Mesendoderm (in vitro differentiated cells): ENCODE measurements around the gene AGAP1.

ENCODE experiments used
- DNase-seq: peaks from one replicate; pipeline ENCODE4 v3.0.0; 2013
- H2AK5ac ChIP-seq: 2 replicates; pipeline ENCODE4 v1.6.1; 2013; ENCODE audit warnings: low read length, inconsistent platforms
- H2BK120ac ChIP-seq: 2 replicates; pipeline ENCODE4 v1.6.1; 2013; ENCODE audit warnings: low read depth, mild to moderate bottlenecking, low read length, moderate library complexity, mixed read lengths
- H2BK15ac ChIP-seq: replicated peaks from 2 replicates; pipeline ENCODE4 v1.6.1; 2013; ENCODE audit warnings: low read depth, mild to moderate bottlenecking, moderate library complexity
- H2BK5ac ChIP-seq: 2 replicates; pipeline ENCODE4 v1.6.1; 2013; ENCODE audit warnings: low read length, inconsistent platforms
- H3K18ac ChIP-seq: 2 replicates; pipeline ENCODE4 v1.6.1; 2013; ENCODE audit warnings: mild to moderate bottlenecking, low read length, mixed read lengths
- H3K23ac ChIP-seq: one replicate; pipeline ENCODE4 v1.6.1; 2013; ENCODE audit warnings: low read length
- H3K27ac ChIP-seq: 2 replicates; pipeline ENCODE4 v1.5.1; 2013; ENCODE audit warnings: low read depth, mild to moderate bottlenecking, inconsistent platforms, low read length, moderate library complexity
- H3K27me3 ChIP-seq: 2 replicates; pipeline ENCODE4 v1.6.1; 2013; ENCODE audit warnings: low read length, control low read depth, mild to moderate bottlenecking, inconsistent platforms; ENCODE audit not compliant: insufficient read depth, poor library complexity
- H3K36me3 ChIP-seq: 2 replicates; pipeline ENCODE4 v1.6.1; 2013; ENCODE audit warnings: low read length, inconsistent platforms; ENCODE audit not compliant: control insufficient read depth, insufficient read depth
- H3K4ac ChIP-seq: one replicate; pipeline ENCODE4 v1.6.1; 2013; ENCODE audit warnings: low read depth, mild to moderate bottlenecking, low read length, moderate library complexity
- H3K4me1 ChIP-seq: 2 replicates; pipeline ENCODE4 v1.6.1; 2013; ENCODE audit warnings: low read depth, low read length, inconsistent platforms; ENCODE audit not compliant: control insufficient read depth
- H3K4me2 ChIP-seq: 2 replicates; pipeline ENCODE4 v1.6.1; 2013; ENCODE audit warnings: low read length
- H3K4me3 ChIP-seq: 2 replicates; pipeline ENCODE4 v1.5.1; 2013; ENCODE audit warnings: mild to moderate bottlenecking, low read length
- H3K56ac ChIP-seq: one replicate; pipeline ENCODE4 v1.6.1; 2013; ENCODE audit warnings: low read length
- H3K79me1 ChIP-seq: 2 replicates; pipeline ENCODE4 v1.6.1; 2013; ENCODE audit warnings: low read length, inconsistent platforms
- H3K79me2 ChIP-seq: 2 replicates; pipeline ENCODE4 v1.6.1; 2013; ENCODE audit warnings: mild to moderate bottlenecking, low read length; ENCODE audit not compliant: control insufficient read depth, insufficient read depth
- H3K9ac ChIP-seq: 2 replicates; pipeline ENCODE4 v1.6.1; 2013; ENCODE audit warnings: low read length, inconsistent platforms
- H4K5ac ChIP-seq: one replicate; pipeline ENCODE4 v1.6.1; 2013; ENCODE audit warnings: low read length
- H4K8ac ChIP-seq: one replicate; pipeline ENCODE4 v1.6.1; 2013; ENCODE audit warnings: low read depth, mild to moderate bottlenecking, control low read depth, low read length, moderate library complexity
- WGBS: extraction: QIAGEN DNeasy Blood & Tissue Kit; methylation state at CpG from one replicate; pipeline ENCODE4 v1.1.7; 2013; ENCODE audit warnings: low lambda C conversion rate, missing lambda C conversion rate; ENCODE audit not compliant: insufficient coverage; ENCODE audit errors: extremely low coverage; 5-methylcytosine and 5-hydroxymethylcytosine counted together

Gene AGAP1

DNA sequence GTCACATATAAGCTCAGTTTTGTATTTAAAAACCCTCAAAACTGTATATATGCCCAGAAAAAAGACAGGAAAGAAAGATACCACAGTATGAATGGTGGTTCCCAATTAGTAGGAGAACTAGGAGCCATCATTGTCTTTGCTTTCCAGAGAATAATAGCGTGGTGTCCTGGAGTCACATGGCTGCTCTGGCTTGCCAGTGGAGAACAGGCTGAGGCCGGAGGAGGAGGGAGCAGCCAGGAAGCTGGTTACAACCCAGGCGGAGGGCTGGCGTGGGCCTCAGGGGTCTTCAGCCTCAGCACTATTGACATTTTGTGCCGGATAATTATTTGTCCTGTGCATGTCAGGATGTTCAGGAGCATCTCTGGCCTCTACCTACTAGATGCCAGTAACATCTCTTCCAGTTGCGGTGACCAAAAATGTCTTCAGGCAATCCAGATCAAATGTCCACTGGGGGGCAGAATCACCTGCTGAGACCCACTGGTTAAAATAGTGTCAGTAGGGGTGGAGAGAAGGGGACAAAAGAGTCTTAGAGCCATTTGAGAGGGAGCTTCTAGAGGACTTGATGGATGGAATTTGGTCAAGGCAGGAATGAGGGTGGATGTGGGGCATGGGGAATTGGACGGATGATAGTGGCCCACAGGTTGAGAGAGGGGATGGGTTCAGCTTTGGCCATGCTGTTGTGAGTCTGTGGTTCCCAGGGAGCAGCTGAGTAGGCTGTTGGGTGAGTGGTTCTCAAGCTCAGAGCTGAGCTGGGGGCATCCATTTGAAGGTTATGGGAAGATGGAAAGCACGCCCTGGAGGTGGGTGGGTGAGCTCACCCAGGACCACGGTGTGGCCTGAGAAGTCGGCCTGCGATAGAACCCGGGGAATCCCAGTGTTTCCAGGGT lies 144.9 kb downstream of the AGAP1 start:
- H3K23ac ChIP-seq, result no peak overlapping the region
- no peak overlapping the region for H3K4ac ChIP-seq
- H3K4me3 ChIP-seq, result no peak overlapping the region
- DNase-seq, result peak; percentile 56
- no CpG with 5 or more reads among the region's 12 CpGs for WGBS
- no peaks in the 10 kb centered on the region for H3K36me3 ChIP-seq
- no peak overlapping the region for H4K8ac ChIP-seq
- H3K79me2 ChIP-seq, result peaks cover 2% of the 10 kb centered on the region
- H3K4me1 ChIP-seq, result no peaks in the 10 kb centered on the region
- no peak overlapping the region for H3K18ac ChIP-seq
- no peak overlapping the region for H4K5ac ChIP-seq
- H3K4me2 ChIP-seq, result no peak overlapping the region
- H2BK120ac ChIP-seq, result no peak overlapping the region
- peaks cover 12% of the 10 kb centered on the region for H3K79me1 ChIP-seq
- no peak overlapping the region for H2AK5ac ChIP-seq
- H3K56ac ChIP-seq, result no peak overlapping the region
- H2BK5ac ChIP-seq, result no peak overlapping the region
- no peak overlapping the region for H3K9ac ChIP-seq
- no peak overlapping the region for H3K27ac ChIP-seq
- H3K27me3 ChIP-seq, result no peaks in the 10 kb centered on the region
- H2BK15ac ChIP-seq, result no peak overlapping the region

DNA sequence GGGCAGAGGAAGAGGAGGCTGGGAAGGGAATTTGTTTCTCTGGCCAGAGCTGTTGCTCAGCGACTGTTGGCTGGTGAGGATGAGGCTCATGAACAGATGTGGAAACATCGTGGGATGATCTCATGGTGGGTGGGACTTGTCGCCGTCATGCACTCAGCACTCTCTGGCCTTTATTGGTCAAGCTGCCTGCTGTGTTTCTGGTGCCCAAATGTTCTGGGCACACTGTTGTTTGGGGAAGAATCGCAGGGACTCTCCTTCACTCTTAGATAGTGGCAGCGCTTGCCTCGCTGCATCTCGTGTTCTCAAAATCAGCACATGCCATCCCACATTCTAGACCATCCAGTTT lies 145.6 kb downstream of the AGAP1 start:
- Histone ChIP-seq H3K36me3 (no peaks in the 10 kb centered on the region), H4K8ac (no peak overlapping the region), H3K4me1 (no peaks in the 10 kb centered on the region), H3K27me3 (no peaks in the 10 kb centered on the region), H2BK5ac (no peak overlapping the region), H2AK5ac (no peak overlapping the region), H3K79me2 (peaks cover 4% of the 10 kb centered on the region), H3K4me2 (no peak overlapping the region), H3K4ac (no peak overlapping the region), H2BK120ac (no peak overlapping the region), H3K56ac (no peak overlapping the region), H3K23ac (no peak overlapping the region), H3K18ac (no peak overlapping the region), H3K4me3 (no peak overlapping the region), H4K5ac (no peak overlapping the region), H3K79me1 (peaks cover 14% of the 10 kb centered on the region), H2BK15ac (no peak overlapping the region), H3K27ac (no peak overlapping the region), H3K9ac (no peak overlapping the region)
- DNase-seq, result peak; percentile 70
- WGBS, result no CpG with 5 or more reads among the region's 8 CpGs

GRCh38 chr2:235639885-235640284 lies 146.0 kb downstream of the AGAP1 start:
- no peak for DNase-seq
- Histone ChIP-seq H3K4me3 (no peak overlapping the region), H3K4me1 (no peaks in the 10 kb centered on the region), H2BK5ac (no peak overlapping the region), H4K8ac (no peak overlapping the region), H4K5ac (no peak overlapping the region), H3K4ac (no peak overlapping the region), H3K56ac (no peak overlapping the region), H3K4me2 (no peak overlapping the region), H2BK15ac (no peak overlapping the region), H3K79me2 (peaks cover 6% of the 10 kb centered on the region), H3K9ac (no peak overlapping the region), H2BK120ac (no peak overlapping the region), H3K36me3 (no peaks in the 10 kb centered on the region), H3K18ac (no peak overlapping the region), H3K79me1 (peaks cover 16% of the 10 kb centered on the region), H3K23ac (no peak overlapping the region), H3K27ac (no peak overlapping the region), H2AK5ac (no peak overlapping the region), H3K27me3 (no peaks in the 10 kb centered on the region)
- WGBS, result no CpG with 5 or more reads among the region's 2 CpGs

DNA sequence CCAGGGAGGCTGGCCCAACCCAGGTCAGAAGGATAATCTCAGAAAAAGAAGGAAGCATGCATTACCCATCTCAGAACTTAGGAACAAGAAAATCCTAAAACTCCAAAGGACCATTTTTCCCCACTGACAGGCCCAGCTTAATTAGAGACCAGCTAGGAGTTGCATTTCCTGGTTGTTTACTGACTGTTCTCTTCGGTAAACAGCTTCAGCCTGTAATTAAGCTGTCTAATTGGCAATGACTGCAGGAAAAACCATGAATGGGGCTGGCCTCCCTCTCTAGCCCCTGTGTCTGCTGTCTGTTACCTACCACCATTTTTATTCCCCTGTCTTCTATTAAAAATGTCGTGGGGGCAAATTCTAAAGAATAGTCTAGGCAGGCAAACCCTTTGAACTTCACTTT lies 146.5 kb downstream of the AGAP1 start:
- no peak overlapping the region for H3K4me3 ChIP-seq
- no peak overlapping the region for H3K23ac ChIP-seq
- H2AK5ac ChIP-seq, result no peak overlapping the region
- H4K8ac ChIP-seq, result no peak overlapping the region
- H3K4me2 ChIP-seq, result no peak overlapping the region
- H2BK5ac ChIP-seq, result no peak overlapping the region
- H4K5ac ChIP-seq, result no peak overlapping the region
- H3K9ac ChIP-seq, result no peak overlapping the region
- H3K27ac ChIP-seq, result no peak overlapping the region
- H3K4ac ChIP-seq, result no peak overlapping the region
- H2BK15ac ChIP-seq, result no peak overlapping the region
- no peaks in the 10 kb centered on the region for H3K36me3 ChIP-seq
- H3K4me1 ChIP-seq, result no peaks in the 10 kb centered on the region
- H3K27me3 ChIP-seq, result no peaks in the 10 kb centered on the region
- peaks cover 7% of the 10 kb centered on the region for H3K79me2 ChIP-seq
- WGBS, result no CpG with 5 or more reads among the region's 2 CpGs
- no peak overlapping the region for H2BK120ac ChIP-seq
- no peak overlapping the region for H3K56ac ChIP-seq
- peaks cover 15% of the 10 kb centered on the region for H3K79me1 ChIP-seq
- no peak for DNase-seq
- no peak overlapping the region for H3K18ac ChIP-seq

DNA sequence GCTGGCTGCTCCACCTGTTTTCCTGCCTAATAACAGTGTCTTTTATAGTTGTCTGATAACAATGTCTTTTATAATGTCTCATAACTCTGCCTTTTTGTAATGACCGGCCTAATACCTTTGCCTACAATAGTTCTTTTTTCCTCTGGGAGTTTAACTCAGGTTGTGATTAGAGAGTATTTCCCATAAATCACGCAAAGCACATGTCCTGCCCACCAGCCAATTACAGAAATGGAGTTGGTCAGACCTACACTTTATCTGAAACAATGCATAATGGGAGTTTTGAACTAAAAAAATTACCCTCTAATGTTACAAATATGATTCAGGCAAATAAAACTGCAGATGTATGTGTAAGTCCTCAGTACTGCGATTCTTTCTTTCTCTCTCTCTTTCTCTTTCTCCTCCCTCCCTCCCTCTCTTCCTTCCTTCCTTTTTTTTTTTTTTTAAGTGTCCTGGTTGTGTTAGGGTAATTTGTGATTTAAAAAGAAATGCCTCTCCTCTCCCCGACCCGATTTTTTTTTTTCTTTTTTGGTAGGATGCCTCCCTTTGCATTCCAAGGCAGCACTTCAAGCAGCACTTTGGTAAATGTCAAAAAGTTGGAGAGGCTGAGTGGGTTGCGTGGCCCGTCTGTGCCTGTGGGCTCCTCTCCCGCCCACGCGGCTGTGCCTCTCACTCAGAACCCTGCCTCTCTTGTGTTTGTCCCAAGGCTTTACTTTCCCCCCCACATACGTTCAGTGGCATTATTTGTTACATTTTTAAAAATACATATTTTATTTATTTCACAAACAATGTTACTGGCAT lies 147.3 kb downstream of the AGAP1 start:
- Histone ChIP-seq H2BK120ac (no peak overlapping the region), H3K4me2 (no peak overlapping the region), H3K9ac (no peak overlapping the region), H4K5ac (no peak overlapping the region), H3K56ac (no peak overlapping the region), H3K4ac (no peak overlapping the region), H3K36me3 (no peaks in the 10 kb centered on the region), H3K79me2 (peaks cover 7% of the 10 kb centered on the region), H3K27me3 (no peaks in the 10 kb centered on the region), H2AK5ac (no peak overlapping the region), H3K4me3 (no peak overlapping the region), H3K79me1 (peaks cover 18% of the 10 kb centered on the region), H3K4me1 (no peaks in the 10 kb centered on the region), H3K27ac (no peak overlapping the region), H3K23ac (no peak overlapping the region), H2BK15ac (no peak overlapping the region), H4K8ac (no peak overlapping the region), H2BK5ac (no peak overlapping the region), H3K18ac (no peak overlapping the region)
- DNase-seq, result no peak
- WGBS, result no CpG with 5 or more reads among the region's 11 CpGs
